ENCODE data around the gene HADHA.

GRCh38 chr2:26268213-26268612 is 23.8 kb upstream of the HADHA start:
- no peak for TF ChIP-seq EZH2 (IDR thresholded peaks at IDR 0.05; ENCODE audit: low read length)
- no peak for TF ChIP-seq CTCF (optimal IDR thresholded peaks at IDR 0.05 in 1 of 3, IDR thresholded peaks at IDR 0.05 in 1 of 3, conservative IDR thresholded peaks at IDR 0.05 in 1 of 3; ENCODE audit: extremely low read depth in 1 of 3, insufficient read depth in 2 of 3, low read length in 3 of 3)

Data from keratinocyte (primary cell).